Effector memory CD8-positive, alpha-beta T cell (primary cell): ENCODE results near the gene C9orf85.
"Not testable (repeated sequence)": the region's sequence is repeated elsewhere in the genome, so short reads cannot be mapped to it uniquely, and the experiment has no call there.

Source experiments
- ATAC-seq: fragments of 150-1000 bp; cut with Tn5 transposase; replicated peaks from 2 replicates; pipeline ENCODE4 v1.10.0; 2021; ENCODE audit warnings: mild to moderate bottlenecking, moderate library complexity
- DNase-seq, 3 experiments: peaks; one replicate each; pipeline ENCODE4 v3.0.0; 2021
- H3K27ac Mint-ChIP-seq, 2 donors: one replicate each; pipeline ENCODE4 v1.8.0; 2022; ENCODE audit warnings: mild to moderate bottlenecking in 2 of 2, mixed read lengths in 2 of 2, moderate library complexity in 2 of 2
- H3K27me3 Mint-ChIP-seq, 2 donors: one replicate each; pipeline ENCODE4 v1.8.0; 2022; ENCODE audit warnings: mixed read lengths in 2 of 2
- H3K36me3 Mint-ChIP-seq: one replicate; pipeline ENCODE4 v1.8.0; 2022; ENCODE audit warnings: mild to moderate bottlenecking, moderate library complexity, mixed read lengths; ENCODE audit not compliant: insufficient read depth
- H3K4me1 Mint-ChIP-seq, 2 donors: one replicate each; pipeline ENCODE4 v1.8.0; 2022; ENCODE audit warnings: low read depth in 2 of 2, mixed read lengths in 2 of 2
- H3K4me3 Mint-ChIP-seq, 2 donors: one replicate each; pipeline ENCODE4 v1.8.0; 2022; ENCODE audit warnings: mild to moderate bottlenecking in 2 of 2, mixed read lengths in 2 of 2, moderate library complexity in 2 of 2
- H3K9me3 Mint-ChIP-seq, 2 donors: one replicate each; pipeline ENCODE4 v1.8.0; 2022; ENCODE audit warnings: mixed read lengths in 2 of 2

The C9orf85 gene

GRCh38 chr9:71890042-71890679 lies 21.3 kb upstream of the C9orf85 start:
- no peaks in the 10 kb centered on the region for H3K9me3 Mint-ChIP-seq

DNA sequence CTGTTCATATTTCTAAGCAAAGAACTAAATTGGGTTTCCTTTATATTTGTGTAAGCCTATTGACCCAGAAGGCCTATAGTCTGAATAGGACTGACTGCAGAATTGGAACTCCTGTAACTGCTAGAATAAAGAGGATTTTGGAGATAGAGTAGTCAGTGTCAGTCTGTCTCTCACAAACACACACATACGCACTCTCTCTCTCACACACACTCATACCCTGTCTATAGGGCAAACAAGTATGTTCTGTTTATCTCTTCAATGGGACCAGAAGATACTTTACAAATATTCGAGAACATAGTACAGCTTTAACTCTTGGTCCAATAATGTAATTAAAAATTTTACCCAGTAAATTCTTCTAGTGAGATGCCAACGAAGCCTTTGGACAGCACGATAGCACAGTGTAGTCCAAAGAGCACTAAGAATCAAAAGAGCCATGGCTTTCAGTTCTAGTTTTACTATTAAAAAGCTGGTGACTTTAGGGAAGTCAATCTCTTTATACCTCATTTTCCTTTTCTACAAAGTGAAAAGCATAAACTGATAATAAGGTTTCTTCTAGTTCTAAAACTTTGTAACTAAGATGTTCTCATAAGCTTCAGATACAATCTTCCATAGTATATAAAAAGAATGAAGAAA lies 19.8 kb upstream of the C9orf85 start:
- no peaks in the 10 kb centered on the region for H3K36me3 Mint-ChIP-seq
- no peak for DNase-seq
- peaks cover 32 to 46% of the 10 kb centered on the region in 2 donors for H3K4me1 Mint-ChIP-seq
- H3K4me3 Mint-ChIP-seq = no peak overlapping the region
- H3K27ac Mint-ChIP-seq = peak overlapping the region in 1 of 2 donors; percentile 9
- ATAC-seq = no peak
- no peaks in the 10 kb centered on the region for H3K9me3 Mint-ChIP-seq
- H3K27me3 Mint-ChIP-seq = no peaks in the 10 kb centered on the region

More at GRCh38 chr9:71890042-71890679, 21.3 kb upstream of the C9orf85 start:
- Mint-ChIP-seq H3K27ac (no peak overlapping the region), H3K4me3 (no peak overlapping the region), H3K27me3 (no peaks in the 10 kb centered on the region), H3K36me3 (no peaks in the 10 kb centered on the region), H3K4me1 (peaks cover 24 to 37% of the 10 kb centered on the region in 2 donors)
- ATAC-seq (no peak), DNase-seq (no peak)

- Mint-ChIP-seq H3K9me3 (no peaks in the 10 kb centered on the region), H3K4me3 (peak overlapping the region; percentile 5 to 32), H3K27ac (peak overlapping the region in 1 of 2 donors; percentile 76), H3K4me1 (peaks cover 38 to 67% of the 10 kb centered on the region in 2 donors), H3K36me3 (no peaks in the 10 kb centered on the region), H3K27me3 (no peaks in the 10 kb centered on the region)
- DNase-seq (no peak), ATAC-seq (no peak)
Measured at GRCh38 chr9:71895117-71895516, 16.3 kb upstream of the C9orf85 start.

DNA sequence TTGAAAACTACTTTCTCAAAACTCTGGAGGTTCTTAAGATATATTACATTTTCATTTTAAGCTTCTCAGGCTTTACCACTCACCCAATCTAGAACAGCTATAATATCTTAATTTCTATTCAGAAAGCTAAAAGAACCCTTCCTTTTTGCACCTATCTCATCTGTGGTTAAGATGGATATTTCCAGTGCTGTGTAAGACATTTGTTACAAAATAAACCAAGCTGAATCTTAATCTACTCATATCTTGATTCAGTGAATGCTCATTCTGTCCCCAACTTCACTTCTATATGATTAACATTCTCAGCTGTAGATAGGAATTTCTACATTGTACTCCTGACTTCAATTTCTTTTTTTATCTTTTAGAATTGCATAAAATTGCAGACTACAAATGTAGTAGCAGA lies 15.5 kb upstream of the C9orf85 start:
- H3K36me3 Mint-ChIP-seq = no peaks in the 10 kb centered on the region
- H3K4me1 Mint-ChIP-seq = peaks cover 42 to 75% of the 10 kb centered on the region in 2 donors
- no peaks in the 10 kb centered on the region for H3K27me3 Mint-ChIP-seq
- peak overlapping the region; percentile 27 to 32 for H3K4me3 Mint-ChIP-seq
- H3K9me3 Mint-ChIP-seq = no peaks in the 10 kb centered on the region
- peak overlapping the region in 1 of 2 donors; percentile 76 for H3K27ac Mint-ChIP-seq
- ATAC-seq (peak; percentile 41), DNase-seq (no peak)

DNA sequence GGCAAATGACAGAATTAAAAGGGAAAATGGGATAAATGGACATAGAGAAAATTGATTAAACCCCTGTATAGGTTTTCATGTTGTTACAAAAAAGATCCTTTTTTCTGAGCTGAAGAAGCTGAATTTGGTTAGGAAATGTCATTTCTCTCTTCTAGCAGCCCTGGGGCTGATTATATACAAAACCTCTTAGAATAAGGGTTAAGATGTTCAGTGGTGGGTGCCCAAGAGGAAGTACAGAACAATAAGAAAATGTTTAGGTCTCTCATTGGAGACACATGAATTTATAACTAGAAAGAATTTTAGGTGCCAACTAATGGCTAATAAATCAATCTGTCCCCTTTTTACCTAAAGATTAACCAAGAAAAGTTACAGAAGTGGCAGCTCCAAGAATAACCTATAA lies 14.7 kb upstream of the C9orf85 start:
- Mint-ChIP-seq H3K36me3 (no peaks in the 10 kb centered on the region), H3K27ac (peak overlapping the region; percentile 76 to 90), H3K4me1 (peaks cover 44 to 74% of the 10 kb centered on the region in 2 donors), H3K9me3 (no peaks in the 10 kb centered on the region), H3K4me3 (peak overlapping the region; percentile 32 to 64), H3K27me3 (no peaks in the 10 kb centered on the region)
- ATAC-seq (no peak), DNase-seq (no peak)

GRCh38 chr9:71897577-71897976 lies 13.9 kb upstream of the C9orf85 start:
- peak overlapping the region; percentile 32 to 64 for H3K4me3 Mint-ChIP-seq
- ATAC-seq (peak; percentile 87), DNase-seq (peak in 1 of 3 experiments; percentile 21)
- H3K4me1 Mint-ChIP-seq = peaks cover 47 to 81% of the 10 kb centered on the region in 2 donors
- peak overlapping the region; percentile 90 for H3K27ac Mint-ChIP-seq
- no peaks in the 10 kb centered on the region for H3K36me3 Mint-ChIP-seq
- no peaks in the 10 kb centered on the region for H3K9me3 Mint-ChIP-seq
- H3K27me3 Mint-ChIP-seq = no peaks in the 10 kb centered on the region

DNA sequence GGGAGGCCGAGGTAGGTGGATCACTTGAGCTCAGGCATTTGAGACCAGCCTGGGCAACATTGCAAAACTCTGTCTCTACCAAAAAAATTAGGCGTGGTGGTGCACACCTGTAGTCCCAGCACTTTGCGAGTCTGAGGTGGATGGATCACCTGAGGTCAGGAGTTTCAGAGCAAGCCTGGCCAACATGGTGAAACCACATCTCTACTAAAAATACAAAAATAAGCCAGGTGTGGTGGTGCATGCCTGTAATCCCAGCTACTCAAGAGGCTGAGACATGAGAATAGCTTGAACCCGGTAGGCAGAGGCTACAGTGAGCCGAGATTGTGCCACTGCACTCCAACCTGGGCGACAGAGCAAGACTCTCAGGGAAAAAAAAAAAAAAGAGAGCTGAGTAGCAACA lies 12.7 kb upstream of the C9orf85 start:
- Mint-ChIP-seq H3K4me1 (peaks cover 41 to 75% of the 10 kb centered on the region in 2 donors), H3K4me3 (peak overlapping the region; percentile 32 to 64), H3K27ac (peak overlapping the region; percentile 56 to 90)
- ATAC-seq, H3K9me3 Mint-ChIP-seq, H3K36me3 Mint-ChIP-seq, DNase-seq, H3K27me3 Mint-ChIP-seq: not testable (repeated sequence)

GRCh38 chr9:71901695-71902597 lies 9.5 kb upstream of the C9orf85 start:
- ATAC-seq (no peak), DNase-seq (no peak)
- Mint-ChIP-seq H3K36me3 (no peaks in the 10 kb centered on the region), H3K4me1 (peaks cover 28 to 57% of the 10 kb centered on the region in 2 donors), H3K4me3 (peak overlapping the region in 1 of 2 donors; percentile 32), H3K27ac (peak overlapping the region in 1 of 2 donors; percentile 63), H3K27me3 (no peaks in the 10 kb centered on the region), H3K9me3 (no peaks in the 10 kb centered on the region)

DNA sequence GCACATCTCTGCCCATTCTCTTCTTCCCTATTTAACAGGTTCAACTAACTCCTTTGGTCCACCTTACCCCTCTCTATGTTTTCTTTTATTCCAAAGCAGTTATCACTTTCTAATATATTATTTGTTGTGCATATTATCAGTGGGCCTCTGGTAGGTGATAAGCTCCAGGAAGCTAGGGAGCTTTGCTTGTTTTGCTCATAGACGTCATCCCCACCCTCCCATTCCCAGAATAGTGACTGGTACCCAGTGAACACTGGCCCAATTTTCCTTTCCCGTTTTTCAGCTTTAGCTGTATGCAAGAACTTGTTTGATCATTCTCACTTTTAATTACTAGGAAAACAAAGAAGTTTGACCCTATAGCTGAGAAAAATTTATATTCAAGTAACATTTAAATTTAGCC lies 7.4 kb upstream of the C9orf85 start:
- Mint-ChIP-seq H3K4me1 (peaks cover 18 to 57% of the 10 kb centered on the region in 2 donors), H3K36me3 (no peaks in the 10 kb centered on the region), H3K4me3 (no peak overlapping the region), H3K27me3 (no peaks in the 10 kb centered on the region), H3K9me3 (no peaks in the 10 kb centered on the region), H3K27ac (no peak overlapping the region)
- no peak for DNase-seq
- ATAC-seq = no peak

DNA sequence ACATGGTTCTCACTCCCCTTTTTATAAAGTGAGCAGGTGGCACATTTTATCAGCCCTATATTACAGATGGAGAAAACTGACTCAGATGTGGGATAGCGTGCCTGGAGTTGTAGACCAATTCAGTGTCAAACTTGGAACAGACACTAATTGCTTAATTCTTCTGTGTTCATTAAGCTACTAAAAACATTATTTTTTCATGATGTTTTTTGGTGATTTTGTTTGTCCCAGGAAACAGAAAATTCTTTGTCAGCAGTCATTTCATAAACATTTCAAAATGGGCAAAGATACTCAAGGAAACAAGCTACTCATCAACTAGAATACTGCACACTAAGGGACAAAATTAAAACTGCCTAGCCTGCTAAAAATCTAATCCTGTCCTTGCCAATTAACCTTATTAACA lies 2.6 kb upstream of the C9orf85 start:
- Mint-ChIP-seq H3K4me3 (peak overlapping the region; percentile 91 to 93), H3K9me3 (no peaks in the 10 kb centered on the region), H3K27me3 (no peaks in the 10 kb centered on the region), H3K4me1 (peaks cover 24 to 57% of the 10 kb centered on the region in 2 donors), H3K27ac (peak overlapping the region in 1 of 2 donors; percentile 85), H3K36me3 (peaks cover 14% of the 10 kb centered on the region)
- no peak for ATAC-seq
- no peak for DNase-seq

- Mint-ChIP-seq H3K36me3 (peaks cover 14% of the 10 kb centered on the region), H3K4me3 (peak overlapping the region; percentile 91 to 93), H3K27me3 (no peaks in the 10 kb centered on the region), H3K4me1 (peaks cover 28 to 60% of the 10 kb centered on the region in 2 donors), H3K9me3 (no peaks in the 10 kb centered on the region), H3K27ac (peak overlapping the region; percentile 85 to 88)
- DNase-seq (peak in 1 of 3 experiments; percentile 3), ATAC-seq (no peak)
Measured at GRCh38 chr9:71909887-71910649, 1.4 kb upstream of the C9orf85 start.

DNA sequence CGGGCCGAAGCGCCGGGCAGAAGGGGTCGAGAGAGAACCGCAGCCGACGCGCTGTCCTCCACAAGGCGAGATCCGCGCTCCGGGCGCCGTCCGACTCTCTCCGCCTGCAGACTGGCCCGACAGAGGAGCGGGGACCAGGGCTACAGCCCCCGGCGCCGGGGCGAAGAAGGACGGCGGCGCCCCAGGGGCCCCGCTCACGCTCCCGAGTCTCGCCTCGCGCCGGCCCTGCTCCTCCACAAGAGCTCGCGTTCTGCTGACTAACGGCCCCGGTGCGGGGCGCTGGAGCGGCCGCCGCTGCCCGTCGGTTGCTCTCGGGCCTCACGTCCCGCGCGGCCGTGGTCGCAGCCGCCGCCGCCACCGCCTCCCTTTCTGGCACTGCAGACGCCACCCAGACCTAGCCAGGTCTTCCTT lies 784 bp upstream of the C9orf85 start:
- peak overlapping the region; percentile 91 to 93 for H3K4me3 Mint-ChIP-seq
- peak; percentile 20 for ATAC-seq
- H3K36me3 Mint-ChIP-seq = peaks cover 14% of the 10 kb centered on the region
- peaks cover 27 to 63% of the 10 kb centered on the region in 2 donors for H3K4me1 Mint-ChIP-seq
- no peaks in the 10 kb centered on the region for H3K27me3 Mint-ChIP-seq
- no peaks in the 10 kb centered on the region for H3K9me3 Mint-ChIP-seq
- peak overlapping the region; percentile 93 to 97 for H3K27ac Mint-ChIP-seq
- no peak for DNase-seq

GRCh38 chr9:71911908-71912335 lies 483 bp downstream of the C9orf85 start:
- Mint-ChIP-seq H3K36me3 (peaks cover 14% of the 10 kb centered on the region), H3K9me3 (no peaks in the 10 kb centered on the region), H3K4me3 (peak overlapping the region; percentile 91 to 93), H3K27ac (peak overlapping the region; percentile 93 to 97), H3K4me1 (peaks cover 30 to 65% of the 10 kb centered on the region in 2 donors), H3K27me3 (no peaks in the 10 kb centered on the region)
- ATAC-seq = no peak
- DNase-seq = no peak
